H9 (cell line): Measurements from ENCODE around the gene GPR89B. TPM values are rescaled to one million over a fixed set of nuclear protein-coding genes. Genes with fewer than 3 reads are reported as not detected.

ENCODE experiments used
- DNase-seq: peaks from one replicate; pipeline ENCODE4 v3.0.0-alpha.2; 2017
- H2AFZ ChIP-seq: one replicate; pipeline ENCODE4 v1.6.1; 2013; ENCODE audit warnings: mild to moderate bottlenecking, low read length, control low read depth, moderate library complexity
- H2AK5ac ChIP-seq: 2 replicates; pipeline ENCODE4 v1.6.1; 2013; ENCODE audit warnings: low read length, control low read depth, mixed read lengths; ENCODE audit not compliant: insufficient read length
- H2BK120ac ChIP-seq: one replicate; pipeline ENCODE4 v1.6.1; 2013; ENCODE audit warnings: low read depth, mild to moderate bottlenecking, low read length, control low read depth, inconsistent platforms; ENCODE audit not compliant: poor library complexity, severe bottlenecking
- H2BK12ac ChIP-seq: 2 replicates; pipeline ENCODE4 v1.6.1; 2013; ENCODE audit warnings: low read length, control low read depth, mixed read lengths, low read depth; ENCODE audit not compliant: insufficient read length
- H2BK15ac ChIP-seq: 2 replicates; pipeline ENCODE4 v1.6.1; 2013; ENCODE audit warnings: low read depth, low read length, control low read depth
- H2BK20ac ChIP-seq: one replicate; pipeline ENCODE4 v1.6.1; 2013; ENCODE audit warnings: low read depth, mild to moderate bottlenecking, low read length, control low read depth, inconsistent platforms; ENCODE audit not compliant: poor library complexity, severe bottlenecking
- H2BK5ac ChIP-seq: 2 replicates; pipeline ENCODE4 v1.6.1; 2013; ENCODE audit warnings: low read length, control low read depth, mixed read lengths; ENCODE audit not compliant: insufficient read length
- H3K14ac ChIP-seq: 2 replicates; pipeline ENCODE4 v1.6.1; 2013; ENCODE audit warnings: low read length, control low read depth; ENCODE audit not compliant: insufficient read depth
- H3K18ac ChIP-seq: 2 replicates; pipeline ENCODE4 v1.6.1; 2013; ENCODE audit warnings: low read depth, mild to moderate bottlenecking, mixed read lengths, low read length, control low read depth; ENCODE audit not compliant: insufficient read length
- H3K23ac ChIP-seq: 2 replicates; pipeline ENCODE4 v1.6.1; 2013; ENCODE audit warnings: low read length, control low read depth, mixed read lengths, low read depth; ENCODE audit not compliant: insufficient read length
- H3K23me2 ChIP-seq: 2 replicates; pipeline ENCODE4 v1.6.1; 2013; ENCODE audit warnings: low read depth, mild to moderate bottlenecking, mixed read lengths, low read length, control low read depth; ENCODE audit not compliant: insufficient read length, poor library complexity, severe bottlenecking
- H3K27ac ChIP-seq: 2 replicates; pipeline ENCODE4 v1.5.1; 2013; ENCODE audit warnings: low read length, control low read depth, mixed read lengths, low read depth; ENCODE audit not compliant: insufficient read length
- H3K27me3 ChIP-seq: 2 replicates; pipeline ENCODE4 v1.6.1; 2013; ENCODE audit warnings: low read length, control low read depth, inconsistent platforms; ENCODE audit not compliant: insufficient read depth
- H3K4ac ChIP-seq: 2 replicates; pipeline ENCODE4 v1.6.1; 2013; ENCODE audit warnings: low read depth, mild to moderate bottlenecking, control low read depth, inconsistent platforms, low read length, moderate library complexity
- H3K4me1 ChIP-seq: 2 replicates; pipeline ENCODE4 v1.6.1; 2013; ENCODE audit warnings: low read length, control low read depth, inconsistent platforms; ENCODE audit not compliant: insufficient read depth
- H3K4me2 ChIP-seq: 2 replicates; pipeline ENCODE4 v1.6.1; 2013; ENCODE audit warnings: low read length, control low read depth, mixed read lengths; ENCODE audit not compliant: insufficient read length, insufficient read depth
- H3K56ac ChIP-seq: 2 replicates; pipeline ENCODE4 v1.6.1; 2013; ENCODE audit warnings: low read depth, mild to moderate bottlenecking, mixed read lengths, low read length, control low read depth; ENCODE audit not compliant: insufficient read length
- H3K79me1 ChIP-seq: 2 replicates; pipeline ENCODE4 v1.6.1; 2013; ENCODE audit warnings: low read depth, mild to moderate bottlenecking, moderate library complexity, low read length, control low read depth, inconsistent platforms; ENCODE audit not compliant: insufficient read depth, poor library complexity, severe bottlenecking
- H3K79me2 ChIP-seq: 2 replicates; pipeline ENCODE4 v1.6.1; 2013; ENCODE audit warnings: low read length, control low read depth, inconsistent platforms; ENCODE audit not compliant: insufficient read depth
- H3K9ac ChIP-seq: 2 replicates; pipeline ENCODE4 v1.6.1; 2013; ENCODE audit warnings: low read length, control low read depth, mixed read lengths; ENCODE audit not compliant: insufficient read length; ENCODE audit errors: extremely low read depth
- H3K9me3 ChIP-seq: one replicate; pipeline ENCODE4 v1.6.1; 2013; ENCODE audit warnings: low read depth, low read length, inconsistent platforms; ENCODE audit not compliant: control insufficient read depth
- H3T11ph ChIP-seq: one replicate; pipeline ENCODE4 v1.6.1; 2013; ENCODE audit warnings: mild to moderate bottlenecking, low read length, control low read depth, inconsistent platforms
- H4K20me1 ChIP-seq: one replicate; pipeline ENCODE4 v1.6.1; 2013; ENCODE audit not compliant: control insufficient read depth, insufficient read length, insufficient read depth
- H4K5ac ChIP-seq: 2 replicates; pipeline ENCODE4 v1.6.1; 2013; ENCODE audit warnings: low read depth, mild to moderate bottlenecking, mixed read lengths, low read length, control low read depth; ENCODE audit not compliant: insufficient read length
- H4K8ac ChIP-seq: replicated peaks from 2 replicates; pipeline ENCODE4 v1.6.1; 2013; ENCODE audit warnings: low read length, control low read depth, mixed read lengths, low read depth; ENCODE audit not compliant: insufficient read length
- H4K91ac ChIP-seq: 2 replicates; pipeline ENCODE4 v1.6.1; 2013; ENCODE audit warnings: low read depth, mild to moderate bottlenecking, moderate library complexity, mixed read lengths, low read length, control low read depth; ENCODE audit not compliant: insufficient read length
- H3K27ac Mint-ChIP-seq, 3 experiments: 2 replicates in 2 of 3; 3 replicates in 1 of 3; pipeline ENCODE4 v1.8.0; 2020 to 2021; ENCODE audit warnings: mixed read lengths in 3 of 3, mild to moderate bottlenecking in 1 of 3, moderate library complexity in 1 of 3
- H3K27me3 Mint-ChIP-seq: 2 replicates; pipeline ENCODE4 v1.8.0; 2021; ENCODE audit warnings: low read depth, mild to moderate bottlenecking, moderate library complexity, mixed read lengths
- H3K36me3 Mint-ChIP-seq, 3 experiments: 2 replicates in 2 of 3; 3 replicates in 1 of 3; pipeline ENCODE4 v1.8.0; 2020 to 2021; ENCODE audit warnings: low read depth in 3 of 3, mixed read lengths in 3 of 3; ENCODE audit not compliant: insufficient read depth in 1 of 3
- H3K4me1 Mint-ChIP-seq, 2 experiments: 2 replicates each; pipeline ENCODE4 v1.8.0; 2020; ENCODE audit warnings: mixed read lengths in 2 of 2
- H3K4me3 Mint-ChIP-seq, 2 experiments: 2 replicates in 1 of 2; 3 replicates in 1 of 2; pipeline ENCODE4 v1.8.0; 2020 to 2021; ENCODE audit warnings: mild to moderate bottlenecking in 2 of 2, mixed read lengths in 2 of 2, moderate library complexity in 1 of 2
- H3K9me3 Mint-ChIP-seq, 2 experiments: 2 replicates in 1 of 2; 3 replicates in 1 of 2; pipeline ENCODE4 v1.8.0; 2020; ENCODE audit warnings: mild to moderate bottlenecking in 2 of 2, mixed read lengths in 2 of 2, moderate library complexity in 1 of 2
- WGBS: extraction: QIAGEN DNeasy Blood & Tissue Kit; methylation state at CpG from one replicate; pipeline ENCODE4 v1.1.7; 2013; ENCODE audit warnings: missing lambda C conversion rate, low lambda C conversion rate, mixed read lengths; ENCODE audit not compliant: insufficient read length; ENCODE audit errors: extremely low coverage; 5-methylcytosine and 5-hydroxymethylcytosine counted together
- total RNA-seq: library from RNA; stranded (reverse); gene quantifications from 2 replicates; pipeline ENCODE4 v1.2.1, GENCODE V29; 2021
- TF ChIP-seq, protein P1 (sequence below): fragments of 200-600 bp; sonication (generic); conservative IDR thresholded peaks from 3 replicates; pipeline ENCODE4 v1.8.0; 2021; ENCODE audit warnings: antibody characterized with exemption, mild to moderate bottlenecking

GPR89B gene
- total RNA-seq, 1 experiment from 2014 or later = 15.1 TPM

DNA sequence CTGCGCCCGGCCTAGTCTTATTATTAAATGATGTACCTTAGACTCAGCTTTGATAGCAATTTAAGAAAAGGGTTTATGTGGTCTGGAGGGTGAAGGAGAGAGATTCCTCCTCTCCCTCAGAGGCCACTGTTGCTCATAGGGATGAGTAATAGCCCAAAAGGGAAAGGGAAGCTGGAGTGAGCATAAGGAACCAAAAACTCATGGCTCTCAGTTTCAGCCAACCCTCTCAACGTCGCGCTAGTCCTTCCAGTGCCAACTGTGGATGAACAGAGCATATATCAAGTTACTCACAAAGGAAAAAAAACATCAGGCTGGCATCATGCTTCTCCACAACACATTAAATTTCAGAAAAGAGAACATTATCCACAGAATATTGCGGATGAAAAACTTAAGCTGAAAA is 8.3 kb upstream of the GPR89B start:
- H3K4ac ChIP-seq = no peak overlapping the region
- no CpG with 5 or more reads among the region's 6 CpGs for WGBS
- H3K27me3 ChIP-seq = no peaks in the 10 kb centered on the region
- no peak overlapping the region for H3K27ac Mint-ChIP-seq
- H2AK5ac ChIP-seq = no peak overlapping the region
- TF ChIP-seq, protein P1, sequence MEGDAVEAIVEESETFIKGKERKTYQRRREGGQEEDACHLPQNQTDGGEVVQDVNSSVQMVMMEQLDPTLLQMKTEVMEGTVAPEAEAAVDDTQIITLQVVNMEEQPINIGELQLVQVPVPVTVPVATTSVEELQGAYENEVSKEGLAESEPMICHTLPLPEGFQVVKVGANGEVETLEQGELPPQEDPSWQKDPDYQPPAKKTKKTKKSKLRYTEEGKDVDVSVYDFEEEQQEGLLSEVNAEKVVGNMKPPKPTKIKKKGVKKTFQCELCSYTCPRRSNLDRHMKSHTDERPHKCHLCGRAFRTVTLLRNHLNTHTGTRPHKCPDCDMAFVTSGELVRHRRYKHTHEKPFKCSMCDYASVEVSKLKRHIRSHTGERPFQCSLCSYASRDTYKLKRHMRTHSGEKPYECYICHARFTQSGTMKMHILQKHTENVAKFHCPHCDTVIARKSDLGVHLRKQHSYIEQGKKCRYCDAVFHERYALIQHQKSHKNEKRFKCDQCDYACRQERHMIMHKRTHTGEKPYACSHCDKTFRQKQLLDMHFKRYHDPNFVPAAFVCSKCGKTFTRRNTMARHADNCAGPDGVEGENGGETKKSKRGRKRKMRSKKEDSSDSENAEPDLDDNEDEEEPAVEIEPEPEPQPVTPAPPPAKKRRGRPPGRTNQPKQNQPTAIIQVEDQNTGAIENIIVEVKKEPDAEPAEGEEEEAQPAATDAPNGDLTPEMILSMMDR = no peak
- H4K8ac ChIP-seq = no peak overlapping the region
- no peak overlapping the region for H3K9ac ChIP-seq
- peaks cover 5% of the 10 kb centered on the region in 2 experiments; a peak in 3 of 4 replicates for H3K4me1 Mint-ChIP-seq
- H3K4me1 ChIP-seq = no peaks in the 10 kb centered on the region
- DNase-seq = no peak
- no peaks in the 10 kb centered on the region for H3K23me2 ChIP-seq
- no peak overlapping the region for H3K14ac ChIP-seq
- no peak overlapping the region for H3K4me3 Mint-ChIP-seq
- no peaks in the 10 kb centered on the region for H4K20me1 ChIP-seq
- H2BK12ac ChIP-seq = no peak overlapping the region
- H2BK20ac ChIP-seq = no peak overlapping the region
- H2AFZ ChIP-seq = no peak overlapping the region
- H3K36me3 Mint-ChIP-seq = no peaks in the 10 kb centered on the region
- H3K9me3 Mint-ChIP-seq = no peaks in the 10 kb centered on the region
- no peak overlapping the region for H3K4me2 ChIP-seq
- no peaks in the 10 kb centered on the region for H3K79me1 ChIP-seq
- H2BK15ac ChIP-seq = no peak overlapping the region
- H3K27me3 Mint-ChIP-seq = no peaks in the 10 kb centered on the region; the same call in 1 of the 2 replicates
- H3T11ph ChIP-seq = no peak overlapping the region
- H3K23ac ChIP-seq = no peak overlapping the region
- H4K5ac ChIP-seq = no peak overlapping the region
- no peak overlapping the region for H2BK5ac ChIP-seq
- H4K91ac ChIP-seq = no peak overlapping the region
- no peak overlapping the region for H3K18ac ChIP-seq
- H3K79me2 ChIP-seq = no peaks in the 10 kb centered on the region
- no peak overlapping the region for H3K56ac ChIP-seq
- no peak overlapping the region for H2BK120ac ChIP-seq
- H3K27ac ChIP-seq = no peak overlapping the region
- no peaks in the 10 kb centered on the region for H3K9me3 ChIP-seq
